HepG2 (cell line): ENCODE results near the gene OXLD1. TPM values are rescaled to one million over a fixed set of nuclear protein-coding genes. Genes with fewer than 3 reads are reported as not detected.

Source experiments
- ASH2L ChIP-seq: fragments of 300-600, 200-600 bp; sonication (generic); IDR thresholded peaks from 2 replicates; pipeline ENCODE4 v1.7.0; 2017; ENCODE audit warnings: low read depth, mild to moderate bottlenecking, moderate library complexity, mixed read lengths, low read length; ENCODE audit not compliant: insufficient read length
- CAMTA2 ChIP-seq: sonication (generic); formaldehyde crosslinking; IDR thresholded peaks from 2 replicates; pipeline ENCODE4 v1.4.0; 2020; ENCODE audit warnings: mild to moderate bottlenecking, missing genetic modification reagents, borderline replicate concordance
- FOXO1 ChIP-seq: sonication (generic); formaldehyde crosslinking; IDR thresholded peaks from 2 replicates; pipeline ENCODE4 v1.4.0; 2020; ENCODE audit warnings: missing genetic modification reagents
- MED1 ChIP-seq: sonication (generic); formaldehyde crosslinking; IDR thresholded peaks from 2 replicates; pipeline ENCODE4 v1.4.0; 2020; ENCODE audit warnings: missing genetic modification reagents
- MXD4 ChIP-seq: IDR thresholded peaks from 2 replicates; pipeline ENCODE4 v1.6.1; 2016; ENCODE audit warnings: mild to moderate bottlenecking, missing biosample characterization, missing genetic modification reagents
- POLR2AphosphoS2 ChIP-seq: IDR thresholded peaks from 2 replicates; pipeline ENCODE4 v1.6.1; 2011; ENCODE audit warnings: low read depth, low read length, improper control_type of control experiment
- WIZ ChIP-seq: sonication (generic); formaldehyde crosslinking; IDR thresholded peaks from 2 replicates; pipeline ENCODE4 v1.5.1; 2020; ENCODE audit warnings: mild to moderate bottlenecking, missing genetic modification reagents
- YEATS4 ChIP-seq: sonication (generic); formaldehyde crosslinking; IDR thresholded peaks from 2 replicates; pipeline ENCODE4 v1.4.0; 2020; ENCODE audit warnings: missing genetic modification reagents, borderline replicate concordance
- ZFP37 ChIP-seq: sonication (generic); formaldehyde crosslinking; IDR thresholded peaks from 2 replicates; pipeline ENCODE4 v1.4.0; 2020; ENCODE audit warnings: missing genetic modification reagents, borderline replicate concordance
- ZNF160 ChIP-seq: sonication (generic); formaldehyde crosslinking; IDR thresholded peaks from 2 replicates; pipeline ENCODE4 v1.8.0; 2022; ENCODE audit warnings: mild to moderate bottlenecking, inconsistent platforms, missing genetic modification reagents
- ZNF205 ChIP-seq: IDR thresholded peaks from 2 replicates; pipeline ENCODE4 v1.6.1; 2018; ENCODE audit warnings: missing biosample characterization, missing genetic modification reagents
- ZNF230 ChIP-seq: sonication (generic); formaldehyde crosslinking; IDR thresholded peaks from 2 replicates; pipeline ENCODE4 v1.4.0; 2020; ENCODE audit warnings: mild to moderate bottlenecking, missing genetic modification reagents
- ZNF264 ChIP-seq: sonication (generic); formaldehyde crosslinking; IDR thresholded peaks from 2 replicates; pipeline ENCODE4 v1.4.0; 2020; ENCODE audit warnings: missing genetic modification reagents
- ZNF367 ChIP-seq: sonication (generic); formaldehyde crosslinking; IDR thresholded peaks from 2 replicates; pipeline ENCODE4 v1.4.0; 2020; ENCODE audit warnings: missing genetic modification reagents, borderline replicate concordance
- ZNF546 ChIP-seq: sonication (generic); formaldehyde crosslinking; conservative IDR thresholded peaks from 2 replicates; pipeline ENCODE4 v1.8.1; 2023; ENCODE audit warnings: mild to moderate bottlenecking, missing genetic modification reagents
- ZNF567 ChIP-seq: sonication (generic); formaldehyde crosslinking; IDR thresholded peaks from 2 replicates; pipeline ENCODE4 v1.8.1; 2023; ENCODE audit warnings: mild to moderate bottlenecking, missing genetic modification reagents, borderline replicate concordance
- ZNF678 ChIP-seq: sonication (generic); formaldehyde crosslinking; IDR thresholded peaks from 2 replicates; pipeline ENCODE4 v1.4.0; 2020; ENCODE audit warnings: mild to moderate bottlenecking, missing genetic modification reagents
- ZNF883 ChIP-seq: sonication (generic); formaldehyde crosslinking; IDR thresholded peaks from 2 replicates; pipeline ENCODE4 v1.5.1; 2020; ENCODE audit warnings: mild to moderate bottlenecking, missing genetic modification reagents; ENCODE audit errors: not compliant biosample characterization
- ZSCAN25 ChIP-seq: sonication (generic); formaldehyde crosslinking; IDR thresholded peaks from 2 replicates; pipeline ENCODE4 v1.8.0; 2022; ENCODE audit warnings: mild to moderate bottlenecking, missing genetic modification reagents
- polyA plus RNA-seq, 8 experiments: library from polyadenylated mRNA; depleted of rRNA in 3 of 8; stranded (reverse) in 7 of 8; unstranded in 1 of 8; fragments of >200 nt; fragmentation: Illumina TruSeq in 4 of 8; extraction: Trizol in 4 of 8; gene quantifications; 2 replicates each; pipeline versions ENCODE4 v1.2.1 to v1.2.3, GENCODE V29; 2011 to 2016; ENCODE audit warnings: low read depth in 4 of 8, missing spikeins in 1 of 8, mixed read lengths in 1 of 8; ENCODE audit not compliant: insufficient read depth in 1 of 8
- total RNA-seq, 5 experiments: library from RNA; depleted of rRNA; stranded (reverse); fragments of >200 nt; fragmentation: Illumina TruSeq; extraction: Trizol; gene quantifications; 2 replicates each; pipeline ENCODE4 v1.2.3, GENCODE V29; 2016; ENCODE audit warnings: low read depth in 1 of 5
- TF ChIP-seq, protein P1 (sequence below): sonication (generic); formaldehyde crosslinking; IDR thresholded peaks from 2 replicates; pipeline ENCODE4 v1.5.0; 2020; ENCODE audit warnings: missing genetic modification reagents, mild to moderate bottlenecking, borderline replicate concordance
- TF ChIP-seq, protein P2 (sequence below): IDR thresholded peaks from 2 replicates; pipeline ENCODE4 v1.6.1; 2016
- TF ChIP-seq, protein P3 (sequence below): sonication (generic); formaldehyde crosslinking; IDR thresholded peaks from 2 replicates; pipeline ENCODE4 v1.4.0; 2020; ENCODE audit warnings: mild to moderate bottlenecking, missing genetic modification reagents

OXLD1 gene
- total and polyA plus RNA-seq, 2 of the 13 experiments (the other 11 are each of a cell fraction or from before 2014, with no cell fraction given) = 27.1 to 37.5 TPM

DNA sequence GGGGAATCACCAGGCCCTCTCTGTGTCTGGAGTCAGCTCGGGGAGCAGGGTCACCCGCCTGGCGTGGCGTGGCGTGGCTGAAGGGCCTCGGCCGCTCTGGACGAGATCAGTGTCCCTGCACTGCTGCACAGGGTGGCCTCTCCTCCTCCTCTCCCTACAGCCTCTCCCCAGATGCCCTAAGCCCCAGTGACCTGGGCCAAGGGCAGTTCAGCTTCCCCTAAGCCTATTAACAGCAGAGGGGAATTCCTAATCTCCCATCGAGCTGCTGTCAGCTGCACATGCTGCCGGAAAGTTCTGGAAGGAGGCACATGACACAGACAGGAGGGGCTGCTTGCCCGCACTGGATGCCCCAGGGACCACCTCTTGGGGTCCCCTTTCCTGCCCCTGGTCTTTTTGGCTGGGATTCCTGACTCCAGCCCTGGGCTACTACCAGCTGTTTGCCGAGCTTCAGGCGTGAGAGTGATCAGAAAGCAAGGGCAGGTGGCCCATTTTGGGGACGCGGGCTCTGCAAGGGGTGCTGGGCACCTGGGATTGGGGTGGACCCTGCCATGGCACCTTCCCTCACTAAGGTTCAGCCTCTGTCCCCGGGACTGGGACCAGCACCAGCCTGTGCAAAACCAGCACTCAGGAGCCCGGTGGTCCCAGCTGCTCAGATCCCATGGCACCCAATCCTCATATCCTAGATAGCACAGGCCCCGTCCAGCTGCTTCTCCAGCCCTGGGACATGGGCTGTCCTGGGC, 10.9 kb downstream of the OXLD1 start (continued):
- TF ChIP-seq ASH2L = peak; percentile 38
- peak; percentile 62; the same call in 1 of the 2 replicates for TF ChIP-seq WIZ (CRISPR knock-in tag)
- peak; percentile 47 for TF ChIP-seq ZNF883 (CRISPR knock-in tag)
- TF ChIP-seq, protein P1, sequence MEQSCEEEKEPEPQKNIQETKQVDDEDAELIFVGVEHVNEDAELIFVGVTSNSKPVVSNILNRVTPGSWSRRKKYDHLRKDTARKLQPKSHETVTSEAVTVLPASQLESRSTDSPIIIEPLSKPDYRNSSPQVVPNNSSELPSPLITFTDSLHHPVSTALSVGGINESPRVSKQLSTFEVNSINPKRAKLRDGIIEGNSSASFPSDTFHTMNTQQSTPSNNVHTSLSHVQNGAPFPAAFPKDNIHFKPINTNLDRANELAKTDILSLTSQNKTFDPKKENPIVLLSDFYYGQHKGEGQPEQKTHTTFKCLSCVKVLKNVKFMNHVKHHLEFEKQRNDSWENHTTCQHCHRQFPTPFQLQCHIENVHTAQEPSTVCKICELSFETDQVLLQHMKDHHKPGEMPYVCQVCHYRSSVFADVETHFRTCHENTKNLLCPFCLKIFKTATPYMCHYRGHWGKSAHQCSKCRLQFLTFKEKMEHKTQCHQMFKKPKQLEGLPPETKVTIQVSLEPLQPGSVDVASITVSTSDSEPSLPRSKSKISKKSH (CRISPR knock-in tag) = no peak; the same call in 1 of the 2 replicates
- TF ChIP-seq, protein P2, sequence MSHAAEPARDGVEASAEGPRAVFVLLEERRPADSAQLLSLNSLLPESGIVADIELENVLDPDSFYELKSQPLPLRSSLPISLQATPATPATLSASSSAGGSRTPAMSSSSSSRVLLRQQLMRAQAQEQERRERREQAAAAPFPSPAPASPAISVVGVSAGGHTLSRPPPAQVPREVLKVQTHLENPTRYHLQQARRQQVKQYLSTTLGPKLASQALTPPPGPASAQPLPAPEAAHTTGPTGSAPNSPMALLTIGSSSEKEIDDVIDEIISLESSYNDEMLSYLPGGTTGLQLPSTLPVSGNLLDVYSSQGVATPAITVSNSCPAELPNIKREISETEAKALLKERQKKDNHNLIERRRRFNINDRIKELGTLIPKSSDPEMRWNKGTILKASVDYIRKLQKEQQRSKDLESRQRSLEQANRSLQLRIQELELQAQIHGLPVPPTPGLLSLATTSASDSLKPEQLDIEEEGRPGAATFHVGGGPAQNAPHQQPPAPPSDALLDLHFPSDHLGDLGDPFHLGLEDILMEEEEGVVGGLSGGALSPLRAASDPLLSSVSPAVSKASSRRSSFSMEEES (CRISPR knock-in tag) = peak; percentile 65
- peak; percentile 65 for TF ChIP-seq MXD4 (CRISPR knock-in tag)
- TF ChIP-seq, protein P3, sequence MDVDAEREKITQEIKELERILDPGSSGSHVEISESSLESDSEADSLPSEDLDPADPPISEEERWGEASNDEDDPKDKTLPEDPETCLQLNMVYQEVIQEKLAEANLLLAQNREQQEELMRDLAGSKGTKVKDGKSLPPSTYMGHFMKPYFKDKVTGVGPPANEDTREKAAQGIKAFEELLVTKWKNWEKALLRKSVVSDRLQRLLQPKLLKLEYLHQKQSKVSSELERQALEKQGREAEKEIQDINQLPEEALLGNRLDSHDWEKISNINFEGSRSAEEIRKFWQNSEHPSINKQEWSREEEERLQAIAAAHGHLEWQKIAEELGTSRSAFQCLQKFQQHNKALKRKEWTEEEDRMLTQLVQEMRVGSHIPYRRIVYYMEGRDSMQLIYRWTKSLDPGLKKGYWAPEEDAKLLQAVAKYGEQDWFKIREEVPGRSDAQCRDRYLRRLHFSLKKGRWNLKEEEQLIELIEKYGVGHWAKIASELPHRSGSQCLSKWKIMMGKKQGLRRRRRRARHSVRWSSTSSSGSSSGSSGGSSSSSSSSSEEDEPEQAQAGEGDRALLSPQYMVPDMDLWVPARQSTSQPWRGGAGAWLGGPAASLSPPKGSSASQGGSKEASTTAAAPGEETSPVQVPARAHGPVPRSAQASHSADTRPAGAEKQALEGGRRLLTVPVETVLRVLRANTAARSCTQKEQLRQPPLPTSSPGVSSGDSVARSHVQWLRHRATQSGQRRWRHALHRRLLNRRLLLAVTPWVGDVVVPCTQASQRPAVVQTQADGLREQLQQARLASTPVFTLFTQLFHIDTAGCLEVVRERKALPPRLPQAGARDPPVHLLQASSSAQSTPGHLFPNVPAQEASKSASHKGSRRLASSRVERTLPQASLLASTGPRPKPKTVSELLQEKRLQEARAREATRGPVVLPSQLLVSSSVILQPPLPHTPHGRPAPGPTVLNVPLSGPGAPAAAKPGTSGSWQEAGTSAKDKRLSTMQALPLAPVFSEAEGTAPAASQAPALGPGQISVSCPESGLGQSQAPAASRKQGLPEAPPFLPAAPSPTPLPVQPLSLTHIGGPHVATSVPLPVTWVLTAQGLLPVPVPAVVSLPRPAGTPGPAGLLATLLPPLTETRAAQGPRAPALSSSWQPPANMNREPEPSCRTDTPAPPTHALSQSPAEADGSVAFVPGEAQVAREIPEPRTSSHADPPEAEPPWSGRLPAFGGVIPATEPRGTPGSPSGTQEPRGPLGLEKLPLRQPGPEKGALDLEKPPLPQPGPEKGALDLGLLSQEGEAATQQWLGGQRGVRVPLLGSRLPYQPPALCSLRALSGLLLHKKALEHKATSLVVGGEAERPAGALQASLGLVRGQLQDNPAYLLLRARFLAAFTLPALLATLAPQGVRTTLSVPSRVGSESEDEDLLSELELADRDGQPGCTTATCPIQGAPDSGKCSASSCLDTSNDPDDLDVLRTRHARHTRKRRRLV (CRISPR knock-in tag) = no peak
- TF ChIP-seq CAMTA2 (CRISPR knock-in tag) = no peak
- TF ChIP-seq ZNF205 (CRISPR knock-in tag) = peak; percentile 34; the same call in 1 of the 2 replicates
- TF ChIP-seq MED1 (CRISPR knock-in tag) = peak; percentile 74
- no peak; the same call in 1 of the 2 replicates for TF ChIP-seq ZNF160 (CRISPR knock-in tag)
- TF ChIP-seq ZSCAN25 = peak; percentile 95
- TF ChIP-seq YEATS4 (CRISPR knock-in tag) = no peak
- no peak for TF ChIP-seq ZFP37 (CRISPR knock-in tag)
- no peak for TF ChIP-seq ZNF367 (CRISPR knock-in tag)
- 0 out of 2 replicates have a peak, but pooled peaks have one; percentile 59 for TF ChIP-seq ZNF678 (CRISPR knock-in tag)
- TF ChIP-seq FOXO1 (CRISPR knock-in tag) = no peak
- TF ChIP-seq ZNF567 (CRISPR knock-in tag) = no peak
- no peak for TF ChIP-seq POLR2AphosphoS2
- TF ChIP-seq ZNF264 (CRISPR knock-in tag) = no peak; the same call in 1 of the 2 replicates
- no peak; the same call in 1 of the 2 replicates for TF ChIP-seq ZNF230 (CRISPR knock-in tag)
- TF ChIP-seq ZNF546 (CRISPR knock-in tag) = 0 out of 2 replicates have a peak, but pooled peaks have one; percentile 43
